Upper lobe of right lung (tissue), 1 donor: ENCODE measurements around the gene NIPAL4. TPM values are rescaled to one million over a fixed set of nuclear protein-coding genes. Genes with fewer than 3 reads are reported as not detected.

ENCODE experiments used
- ATAC-seq: fragments of 200-7000 bp; cut with Tn5 transposase; one replicate; pipeline ENCODE4 v1.9.1; 2020; ENCODE audit warnings: mild to moderate bottlenecking, moderate library complexity
- DNase-seq: peaks from one replicate; pipeline ENCODE4 v3.0.0-alpha.2; 2020
- H3K27ac ChIP-seq: fragments of 200-600 bp; one replicate; pipeline ENCODE4 v1.8.0; 2022
- H3K27me3 ChIP-seq: fragments of 200-600 bp; one replicate; pipeline ENCODE4 v1.8.0; 2022; ENCODE audit warnings: mild to moderate bottlenecking
- H3K36me3 ChIP-seq: fragments of 200-600 bp; one replicate; pipeline ENCODE4 v1.8.0; 2022
- H3K4me1 ChIP-seq: fragments of 200-600 bp; one replicate; pipeline ENCODE4 v1.8.0; 2022
- H3K4me3 ChIP-seq: fragments of 200-600 bp; one replicate; pipeline ENCODE4 v1.8.0; 2022; ENCODE audit warnings: mild to moderate bottlenecking
- H3K9me3 ChIP-seq: fragments of 200-600 bp; one replicate; pipeline ENCODE4 v1.8.0; 2022
- CTCF ChIP-seq: fragments of 200-600 bp; IDR thresholded peaks from one replicate; pipeline ENCODE4 v1.8.0; 2022; ENCODE audit warnings: antibody characterized with exemption
- intact Hi-C: fragments of 100-400 bp; cut with DNase I; formaldehyde crosslinking; loops from one replicate; pipeline ENCODE4 v1.11.0; 2022
- total RNA-seq: library from RNA; stranded (reverse); fragmentation: NEBNext Ultra II Directional; extraction: Animal tissue kit (Norgen Biotek cat#: 25700); gene quantifications from one replicate; pipeline ENCODE4 v1.2.1, GENCODE V29; 2021
- donor health status: DM: no; HTN: yes; CAD: no; lungs with severe emphysema.

NIPAL4 gene
- total RNA-seq, 1 donor from 2014 or later: not detected

GRCh38 chr5:157443041-157443549 lies 16.9 kb upstream of the NIPAL4 start:
- H3K9me3 ChIP-seq: no peaks in the 10 kb centered on the region
- intact Hi-C loops: no loop called here
- TF ChIP-seq CTCF: no peak
- ATAC-seq (no peak), DNase-seq (no peak)
- H3K27me3 ChIP-seq: no peaks in the 10 kb centered on the region
- no peak overlapping the region for H3K4me3 ChIP-seq
- no peaks in the 10 kb centered on the region for H3K36me3 ChIP-seq
- H3K27ac ChIP-seq: no peak overlapping the region
- H3K4me1 ChIP-seq: no peaks in the 10 kb centered on the region

DNA sequence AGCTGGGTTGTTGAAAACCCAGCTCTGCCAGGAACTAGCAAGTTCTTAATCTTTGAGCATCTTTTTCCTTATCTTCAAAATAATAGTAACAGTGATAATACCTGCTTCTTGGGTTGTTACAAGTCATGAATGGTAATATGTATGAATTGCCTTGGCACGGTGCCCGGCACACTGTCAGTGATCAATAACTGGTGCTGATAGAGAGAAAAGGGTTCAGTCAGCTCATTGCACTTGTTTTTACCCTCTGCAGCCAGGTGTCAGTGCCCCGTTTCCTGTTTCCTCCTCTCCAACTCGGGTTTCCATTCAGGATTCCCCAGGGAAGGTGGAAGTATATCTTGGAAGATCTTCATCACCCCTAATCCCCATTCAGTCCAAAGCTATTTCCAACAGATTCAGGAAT lies 15.8 kb upstream of the NIPAL4 start:
- Histone ChIP-seq H3K4me1 (no peaks in the 10 kb centered on the region), H3K9me3 (no peaks in the 10 kb centered on the region), H3K27me3 (no peaks in the 10 kb centered on the region), H3K36me3 (no peaks in the 10 kb centered on the region), H3K27ac (no peak overlapping the region), H3K4me3 (no peak overlapping the region)
- TF ChIP-seq CTCF: no peak
- DNase-seq: no peak
- intact Hi-C loops: no loop called here
- ATAC-seq: no peak

GRCh38 chr5:157445745-157446411 lies 14.1 kb upstream of the NIPAL4 start:
- Histone ChIP-seq H3K27me3 (no peaks in the 10 kb centered on the region), H3K27ac (no peak overlapping the region), H3K4me3 (no peak overlapping the region), H3K9me3 (no peaks in the 10 kb centered on the region), H3K4me1 (no peaks in the 10 kb centered on the region), H3K36me3 (no peaks in the 10 kb centered on the region)
- ATAC-seq: no peak
- TF ChIP-seq CTCF: no peak
- DNase-seq: no peak
- intact Hi-C loops: no loop called here

DNA sequence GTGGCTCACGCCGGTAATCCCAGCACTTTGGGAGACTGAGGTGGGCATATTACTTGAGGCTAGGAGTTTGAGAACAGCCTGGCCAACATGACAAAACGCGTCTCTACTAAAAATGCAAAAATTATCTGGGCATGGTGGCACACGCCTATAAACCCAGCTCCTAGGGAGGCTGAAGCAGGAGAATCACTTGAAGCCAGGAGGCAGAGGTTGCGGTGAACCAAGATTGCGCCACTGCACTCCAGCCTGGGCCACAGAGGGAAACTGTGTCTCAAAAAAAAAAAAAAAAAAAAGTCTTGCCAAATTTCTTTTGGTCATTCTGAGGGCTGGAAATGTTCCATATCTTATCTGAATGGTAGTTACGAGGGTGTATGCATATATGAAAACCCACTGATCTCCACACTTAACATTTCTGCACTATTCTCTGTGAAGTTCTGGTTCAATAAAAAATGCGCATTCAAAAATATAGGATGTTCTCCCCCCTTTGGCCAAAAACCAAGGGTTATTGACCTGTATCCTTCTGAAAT lies 13.5 kb upstream of the NIPAL4 start:
- no peak for ATAC-seq
- intact Hi-C loops: no loop called here
- H3K27ac ChIP-seq: no peak overlapping the region

DNA sequence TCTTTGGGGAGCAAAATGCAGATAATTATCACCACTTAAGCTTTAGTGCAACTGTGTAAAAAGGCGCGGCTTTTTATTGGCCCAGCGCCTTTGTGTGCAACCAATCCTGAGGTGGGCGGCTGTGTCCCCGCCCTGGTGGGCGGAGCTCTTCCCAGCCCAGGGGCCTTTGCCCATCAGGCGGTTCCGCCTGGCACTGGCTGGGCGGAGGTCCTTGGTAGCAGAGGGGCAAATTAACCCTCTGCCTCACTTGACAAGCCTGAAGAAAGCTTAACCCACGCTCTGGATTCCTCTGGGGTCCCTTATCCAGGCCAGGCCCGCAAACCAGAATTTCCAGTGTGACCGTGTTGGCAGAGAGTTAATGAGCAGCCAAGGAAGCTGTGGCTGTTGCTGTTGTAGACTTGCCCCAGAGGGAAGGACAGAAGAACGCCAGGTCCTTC lies 12.8 kb upstream of the NIPAL4 start:
- no peak for TF ChIP-seq CTCF
- H3K9me3 ChIP-seq: no peaks in the 10 kb centered on the region
- peak; percentile 73 for ATAC-seq
- H3K4me1 ChIP-seq: no peaks in the 10 kb centered on the region
- no peak for DNase-seq
- intact Hi-C loops: no loop called here
- H3K27me3 ChIP-seq: no peaks in the 10 kb centered on the region
- no peak overlapping the region for H3K27ac ChIP-seq
- H3K36me3 ChIP-seq: no peaks in the 10 kb centered on the region
- no peak overlapping the region for H3K4me3 ChIP-seq

More for the DNA sequence above, 13.5 kb upstream of the NIPAL4 start:
- DNase-seq: no peak
- Histone ChIP-seq H3K9me3 (no peaks in the 10 kb centered on the region), H3K4me1 (no peaks in the 10 kb centered on the region), H3K4me3 (no peak overlapping the region), H3K27me3 (no peaks in the 10 kb centered on the region), H3K36me3 (no peaks in the 10 kb centered on the region)
- TF ChIP-seq CTCF: no peak
